ENCODE data around the gene ASCC2. TPM values are rescaled to one million over a fixed set of nuclear protein-coding genes. Genes with fewer than 3 reads are reported as not detected.
A peak's percentile ranks its signal among the peaks of the same experiment; 100 is the strongest.

ASCC2 gene
- total RNA-seq, 4 donors from 2014 or later, result 30.2 to 53.2 (median 45.8) TPM

GRCh38 chr22:29782061-29782845 is 55.8 kb downstream of the ASCC2 start:
- TF ChIP-seq POLR2A (IDR thresholded peaks at IDR 0.05), result no peak
- WGBS, 2 donors, result 30 to 42% methylated on average over 6 to 7 of the region's 7 CpGs
- peak in 1 of 2 donors; percentile 49 for DNase-seq (ENCODE audit: low spot score in 2 of 2)
- H3K4me3 ChIP-seq (ENCODE audit: low read depth, poor library complexity, severe bottlenecking), result no peak overlapping the region
- intact Hi-C loops (cut with DNase I; ENCODE audit: low total_unique reads), result no loop called here

GRCh38 chr22:29780748-29781676 is 57.1 kb downstream of the ASCC2 start:
- intact Hi-C loops (cut with DNase I; ENCODE audit: low total_unique reads), result no loop called here
- H3K4me3 ChIP-seq (ENCODE audit: low read depth, poor library complexity, severe bottlenecking), result no peak overlapping the region
- WGBS, 2 donors, result 53% methylated on average over 8 of the region's 8 CpGs
- no peak for DNase-seq (ENCODE audit: low spot score in 2 of 2)
- no peak for TF ChIP-seq POLR2A (IDR thresholded peaks at IDR 0.05)
- TF ChIP-seq, protein P1, sequence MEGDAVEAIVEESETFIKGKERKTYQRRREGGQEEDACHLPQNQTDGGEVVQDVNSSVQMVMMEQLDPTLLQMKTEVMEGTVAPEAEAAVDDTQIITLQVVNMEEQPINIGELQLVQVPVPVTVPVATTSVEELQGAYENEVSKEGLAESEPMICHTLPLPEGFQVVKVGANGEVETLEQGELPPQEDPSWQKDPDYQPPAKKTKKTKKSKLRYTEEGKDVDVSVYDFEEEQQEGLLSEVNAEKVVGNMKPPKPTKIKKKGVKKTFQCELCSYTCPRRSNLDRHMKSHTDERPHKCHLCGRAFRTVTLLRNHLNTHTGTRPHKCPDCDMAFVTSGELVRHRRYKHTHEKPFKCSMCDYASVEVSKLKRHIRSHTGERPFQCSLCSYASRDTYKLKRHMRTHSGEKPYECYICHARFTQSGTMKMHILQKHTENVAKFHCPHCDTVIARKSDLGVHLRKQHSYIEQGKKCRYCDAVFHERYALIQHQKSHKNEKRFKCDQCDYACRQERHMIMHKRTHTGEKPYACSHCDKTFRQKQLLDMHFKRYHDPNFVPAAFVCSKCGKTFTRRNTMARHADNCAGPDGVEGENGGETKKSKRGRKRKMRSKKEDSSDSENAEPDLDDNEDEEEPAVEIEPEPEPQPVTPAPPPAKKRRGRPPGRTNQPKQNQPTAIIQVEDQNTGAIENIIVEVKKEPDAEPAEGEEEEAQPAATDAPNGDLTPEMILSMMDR (IDR thresholded peaks at IDR 0.05), result no peak

GRCh38 chr22:29780220-29780619 is 57.9 kb downstream of the ASCC2 start:
- intact Hi-C loops (cut with DNase I; ENCODE audit: low total_unique reads), result no loop called here
- TF ChIP-seq POLR2A (IDR thresholded peaks at IDR 0.05), result no peak
- TF ChIP-seq, protein P1 (IDR thresholded peaks at IDR 0.05), result no peak
- DNase-seq (ENCODE audit: low spot score in 2 of 2), result no peak
- 93% methylated on average over 5 of the region's 5 CpGs for WGBS, 2 donors
- H3K4me3 ChIP-seq (ENCODE audit: low read depth, poor library complexity, severe bottlenecking), result no peak overlapping the region

- no peak overlapping the region for H3K4me3 ChIP-seq (ENCODE audit: low read depth, poor library complexity, severe bottlenecking)
- 57% methylated on average over 2 of the region's 2 CpGs for whole genome bisulfite sequencing, 2 donors
- intact Hi-C loops (cut with DNase I; ENCODE audit: low total_unique reads), result no loop called here
- DNase-seq (ENCODE audit: low spot score in 2 of 2), result no peak
- no peak for TF ChIP-seq POLR2A (IDR thresholded peaks at IDR 0.05)
- TF ChIP-seq, protein P1 (IDR thresholded peaks at IDR 0.05), result no peak
Observed at GRCh38 chr22:29773233-29773632, 64.8 kb downstream of the ASCC2 start.

DNA sequence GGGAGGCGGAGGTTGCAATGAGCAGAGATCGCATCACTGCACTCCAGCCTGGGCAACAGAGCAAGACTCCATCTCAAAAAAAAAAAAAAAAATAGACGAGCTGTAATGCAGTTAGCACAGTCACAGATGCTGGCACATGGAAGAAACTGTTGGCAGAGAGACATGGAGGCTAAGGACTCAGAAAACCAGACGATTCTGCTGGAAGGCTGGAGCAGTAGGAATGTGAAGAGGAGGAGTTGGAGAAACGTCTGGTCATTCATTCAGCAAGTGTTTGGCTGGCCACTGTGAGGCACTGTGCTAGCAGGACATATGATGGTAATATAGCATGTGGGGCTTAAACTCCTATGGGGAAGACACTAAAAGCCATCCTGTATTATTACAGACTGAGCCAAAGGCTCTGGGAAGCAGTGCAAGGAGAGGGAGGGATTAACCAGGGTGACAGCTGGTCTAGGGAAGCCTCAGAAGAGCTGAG is 65.9 kb downstream of the ASCC2 start:
- peak in 1 of 2 donors; percentile 30 for DNase-seq (ENCODE audit: low spot score in 2 of 2)
- H3K4me3 ChIP-seq (ENCODE audit: low read depth, poor library complexity, severe bottlenecking), result no peak overlapping the region
- TF ChIP-seq POLR2A (IDR thresholded peaks at IDR 0.05), result no peak
- TF ChIP-seq, protein P1 (IDR thresholded peaks at IDR 0.05), result no peak
- intact Hi-C loops (cut with DNase I; ENCODE audit: low total_unique reads), result no loop called here
- 39 to 48% methylated on average over 5 of the region's 5 CpGs for WGBS, 2 donors
